Right cardiac atrium (tissue), 5 donors: ENCODE data around the gene TRIM66. TPM values are rescaled to one million over a fixed set of nuclear protein-coding genes. Genes with fewer than 3 reads are reported as not detected.

ENCODE experiments used
- polyA plus RNA-seq: library from polyadenylated mRNA; stranded (reverse); fragments of 200-250 nt; gene quantifications from one replicate; pipeline ENCODE4 v1.2.3, GENCODE V29; 2013
- total RNA-seq, 4 donors: library from RNA; stranded (reverse); fragmentation: NEBNext Ultra II Directional; extraction: Animal tissue kit (Norgen Biotek cat#: 25700); gene quantifications; one replicate each; pipeline ENCODE4 v1.2.1, GENCODE V29; 2021
- donor health status: healthy with polysubstance abuse.
- donor health status: DM: no; HTN: yes; CAD: no.
- donor health status: DM: no; HTN: no; CAD: no.
- donor health status: DM: no; HTN: yes; CAD: no; lungs with severe emphysema.
- donor health status: DM: yes; HTN: yes; CAD: no.

Gene TRIM66
- total and polyA plus RNA-seq, 5 donors: 1.6 to 3.6 (median 2.5) TPM

Other genes starting within 250 kb of the TRIM66 start
- 10 to 100 TPM; 21.6 to 40.2 (median 28.0) TPM for gene STK33, start 88.4 kb downstream of the TRIM66 start, total RNA-seq
- 14.1 TPM for gene STK33, start 88.4 kb downstream of the TRIM66 start, polyA plus RNA-seq
- gene RPL27A, start 127 bp upstream of the TRIM66 start, total RNA-seq: 100 to 1,000 TPM; 519 to 805 (median 620) TPM
- gene RPL27A, start 127 bp upstream of the TRIM66 start, polyA plus RNA-seq: 1,811 TPM
- 10 to 100 TPM; 24.4 to 30.3 (median 25.4) TPM for gene AKIP1, start 228.5 kb upstream of the TRIM66 start, total RNA-seq
- gene AKIP1, start 228.5 kb upstream of the TRIM66 start, polyA plus RNA-seq: 28.7 TPM